DND-41 (cell line): Measurements from ENCODE around the gene MTHFD1.
A peak's percentile ranks its signal among the peaks of the same experiment; 100 is the strongest.

Experiments
- ATAC-seq: fragments of 200-7000 bp; cut with Tn5 transposase; 3 replicates; pipeline ENCODE4 v1.9.1; 2021; ENCODE audit warnings: low read depth; ENCODE audit not compliant: insufficient read depth
- DNase-seq: peaks from one replicate; pipeline ENCODE4 v3.0.0-alpha.2; 2020
- H2AFZ ChIP-seq: 2 replicates; pipeline ENCODE4 v1.6.0; 2012; ENCODE audit warnings: low read depth, low read length
- H3K27ac ChIP-seq: 2 replicates; pipeline ENCODE4 v1.5.1; 2012; ENCODE audit warnings: low read length, inconsistent platforms
- H3K27me3 ChIP-seq: fragments of 200-600 bp; sonication (generic); 2 replicates; pipeline ENCODE4 v1.6.0; 2012; ENCODE audit warnings: low read length, mild to moderate bottlenecking, inconsistent platforms; ENCODE audit not compliant: insufficient read depth, poor library complexity
- H3K36me3 ChIP-seq: 2 replicates; pipeline ENCODE4 v1.5.1; 2012; ENCODE audit warnings: low read length, inconsistent platforms; ENCODE audit not compliant: insufficient read depth
- H3K4me1 ChIP-seq: 2 replicates; pipeline ENCODE4 v1.5.1; 2012; ENCODE audit warnings: mild to moderate bottlenecking, low read length; ENCODE audit not compliant: insufficient read depth
- H3K4me2 ChIP-seq: 2 replicates; pipeline ENCODE4 v1.6.0; 2012; ENCODE audit warnings: mild to moderate bottlenecking, moderate library complexity, low read length, inconsistent platforms; ENCODE audit not compliant: insufficient read depth
- H3K4me3 ChIP-seq, 2 experiments: fragments of 200-600 bp in 1 of 2; shearing (Covaris generic) in 1 of 2; 2 replicates each; pipeline ENCODE4 v1.5.1; 2012 to 2016; ENCODE audit warnings: inconsistent platforms in 2 of 2, low read length in 2 of 2, mild to moderate bottlenecking in 2 of 2, low read depth in 1 of 2, moderate library complexity in 1 of 2
- H3K79me2 ChIP-seq: 2 replicates; pipeline ENCODE4 v1.6.0; 2012; ENCODE audit warnings: low read length, inconsistent platforms; ENCODE audit not compliant: insufficient read depth
- H3K9ac ChIP-seq: 2 replicates; pipeline ENCODE4 v1.6.0; 2012; ENCODE audit warnings: low read depth, mild to moderate bottlenecking, inconsistent platforms, low read length, moderate library complexity
- H3K9me3 ChIP-seq: 2 replicates; pipeline ENCODE4 v1.5.1; 2012; ENCODE audit warnings: low read length, moderate library complexity, mild to moderate bottlenecking, inconsistent platforms; ENCODE audit not compliant: insufficient read depth, severe bottlenecking
- H4K20me1 ChIP-seq: 2 replicates; pipeline ENCODE4 v1.6.0; 2012; ENCODE audit warnings: low read length; ENCODE audit not compliant: insufficient read depth
- EZH2 ChIP-seq: IDR thresholded peaks from 3 replicates; pipeline ENCODE4 v1.6.1; 2012; ENCODE audit warnings: borderline replicate concordance, low read depth, mild to moderate bottlenecking, moderate library complexity, low read length, inconsistent platforms; ENCODE audit not compliant: severe bottlenecking
- TF ChIP-seq, protein P1 (sequence below): IDR thresholded peaks from 2 replicates; pipeline ENCODE4 v1.5.1; 2012; ENCODE audit warnings: borderline replicate concordance, low read length, moderate library complexity, mild to moderate bottlenecking; ENCODE audit not compliant: poor library complexity, severe bottlenecking; ENCODE audit errors: extremely low read depth

Gene MTHFD1

GRCh38 chr14:64475585-64476273 is 87.6 kb downstream of the MTHFD1 start:
- Histone ChIP-seq H3K9ac (no peak overlapping the region), H3K4me2 (no peak overlapping the region), H3K9me3 (no peaks in the 10 kb centered on the region), H3K36me3 (peaks cover 9% of the 10 kb centered on the region; the same call in 1 of the 2 replicates), H3K79me2 (no peaks in the 10 kb centered on the region), H4K20me1 (peaks cover 2% of the 10 kb centered on the region; the same call in 1 of the 2 replicates), H2AFZ (no peak overlapping the region), H3K27me3 (no peaks in the 10 kb centered on the region), H3K27ac (no peak overlapping the region), H3K4me3 (no peak overlapping the region), H3K4me1 (no peaks in the 10 kb centered on the region)
- DNase-seq (no peak), ATAC-seq (no peak)
- TF ChIP-seq EZH2: no peak
- TF ChIP-seq, protein P1, sequence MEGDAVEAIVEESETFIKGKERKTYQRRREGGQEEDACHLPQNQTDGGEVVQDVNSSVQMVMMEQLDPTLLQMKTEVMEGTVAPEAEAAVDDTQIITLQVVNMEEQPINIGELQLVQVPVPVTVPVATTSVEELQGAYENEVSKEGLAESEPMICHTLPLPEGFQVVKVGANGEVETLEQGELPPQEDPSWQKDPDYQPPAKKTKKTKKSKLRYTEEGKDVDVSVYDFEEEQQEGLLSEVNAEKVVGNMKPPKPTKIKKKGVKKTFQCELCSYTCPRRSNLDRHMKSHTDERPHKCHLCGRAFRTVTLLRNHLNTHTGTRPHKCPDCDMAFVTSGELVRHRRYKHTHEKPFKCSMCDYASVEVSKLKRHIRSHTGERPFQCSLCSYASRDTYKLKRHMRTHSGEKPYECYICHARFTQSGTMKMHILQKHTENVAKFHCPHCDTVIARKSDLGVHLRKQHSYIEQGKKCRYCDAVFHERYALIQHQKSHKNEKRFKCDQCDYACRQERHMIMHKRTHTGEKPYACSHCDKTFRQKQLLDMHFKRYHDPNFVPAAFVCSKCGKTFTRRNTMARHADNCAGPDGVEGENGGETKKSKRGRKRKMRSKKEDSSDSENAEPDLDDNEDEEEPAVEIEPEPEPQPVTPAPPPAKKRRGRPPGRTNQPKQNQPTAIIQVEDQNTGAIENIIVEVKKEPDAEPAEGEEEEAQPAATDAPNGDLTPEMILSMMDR: no peak

- TF ChIP-seq EZH2: no peak
- TF ChIP-seq, protein P1: no peak
- Histone ChIP-seq H3K4me1 (no peaks in the 10 kb centered on the region), H3K4me3 (no peak overlapping the region), H3K79me2 (no peaks in the 10 kb centered on the region), H2AFZ (no peak overlapping the region), H3K9ac (no peak overlapping the region), H3K36me3 (peaks cover 13% of the 10 kb centered on the region; the same call in 1 of the 2 replicates), H4K20me1 (peaks cover 2% of the 10 kb centered on the region; the same call in 1 of the 2 replicates), H3K9me3 (no peaks in the 10 kb centered on the region), H3K4me2 (no peak overlapping the region), H3K27ac (no peak overlapping the region), H3K27me3 (no peaks in the 10 kb centered on the region)
- no peak for DNase-seq
- no peak for ATAC-seq
Measured at GRCh38 chr14:64476438-64476837, 88.3 kb downstream of the MTHFD1 start.

GRCh38 chr14:64478634-64479250 is 90.6 kb downstream of the MTHFD1 start:
- ATAC-seq: no peak
- H3K4me3 ChIP-seq: no peak overlapping the region
- TF ChIP-seq, protein P1: peak; percentile 61
- no peak for TF ChIP-seq EZH2
- H3K9me3 ChIP-seq: no peaks in the 10 kb centered on the region
- H3K9ac ChIP-seq: no peak overlapping the region
- peaks cover 21% of the 10 kb centered on the region; the same call in 1 of the 2 replicates for H3K36me3 ChIP-seq
- H3K4me2 ChIP-seq: no peak overlapping the region
- no peak overlapping the region for H2AFZ ChIP-seq
- H3K27me3 ChIP-seq: no peaks in the 10 kb centered on the region
- H4K20me1 ChIP-seq: peaks cover 2% of the 10 kb centered on the region; the same call in 1 of the 2 replicates
- no peak for DNase-seq
- no peak overlapping the region for H3K27ac ChIP-seq
- H3K4me1 ChIP-seq: no peaks in the 10 kb centered on the region
- H3K79me2 ChIP-seq: no peaks in the 10 kb centered on the region
